ENCODE results near the gene GAL3ST2.
"Not testable (repeated sequence)": the region's sequence is repeated elsewhere in the genome, so short reads cannot be mapped to it uniquely, and the experiment has no call there.

DNA sequence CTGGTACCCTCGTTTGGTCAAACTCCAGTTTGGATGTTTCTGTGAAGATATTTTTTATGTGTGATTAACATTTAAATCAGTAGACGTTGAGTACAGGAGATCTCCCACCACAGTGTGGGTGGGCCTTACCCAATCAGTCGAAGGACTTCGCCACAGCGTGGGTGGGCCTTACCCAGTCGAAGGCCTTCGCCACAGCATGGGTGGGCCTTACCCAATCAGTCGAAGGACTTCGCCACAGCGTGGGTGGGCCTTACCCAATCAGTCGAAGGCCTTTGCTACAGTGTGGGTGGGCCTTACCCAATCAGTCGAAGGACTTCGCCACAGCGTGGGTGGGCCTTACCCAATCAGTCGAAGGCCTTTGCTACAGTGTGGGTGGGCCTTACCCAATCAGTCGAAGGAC, 16.7 kb upstream of the GAL3ST2 start:
- TF ChIP-seq POLR2AphosphoS5 (IDR thresholded peaks at IDR 0.05; ENCODE audit: borderline replicate concordance, low read depth, low read length); FOXP2 (optimal IDR thresholded peaks at IDR 0.05; ENCODE audit: control extremely low read depth, extremely low read length, insufficient read depth): not testable (repeated sequence)

Measured in SK-N-MC (cell line).